HG02852 (cell line): ENCODE data around the gene NR3C2.
"Not testable (repeated sequence)": the region's sequence is repeated elsewhere in the genome, so short reads cannot be mapped to it uniquely, and the experiment has no call there.

Experiments
- ATAC-seq: cut with Tn5 transposase; IDR thresholded peaks from one replicate; pipeline ENCODE4 v1.9.1; 2021; ENCODE audit warnings: mild to moderate bottlenecking, moderate library complexity; ENCODE audit not compliant: unreplicated experiment

NR3C2 gene

GRCh38 chr4:148173397-148174017, 268.7 kb downstream of the NR3C2 start:
- ATAC-seq = no peak

- no peak for ATAC-seq
Measured at GRCh38 chr4:148171596-148171995, 270.6 kb downstream of the NR3C2 start.

GRCh38 chr4:148170408-148171365, 271.5 kb downstream of the NR3C2 start:
- ATAC-seq = no peak

- no peak for ATAC-seq
Measured at GRCh38 chr4:148166132-148166591, 276.1 kb downstream of the NR3C2 start.

GRCh38 chr4:148164557-148164956, 277.7 kb downstream of the NR3C2 start:
- ATAC-seq = no peak

GRCh38 chr4:148162991-148163390, 279.2 kb downstream of the NR3C2 start:
- no peak for ATAC-seq

- no peak for ATAC-seq
Measured at GRCh38 chr4:148162519-148162918, 279.7 kb downstream of the NR3C2 start.

- no peak for ATAC-seq
Measured at GRCh38 chr4:148161601-148162000, 280.6 kb downstream of the NR3C2 start.

GRCh38 chr4:148159793-148160192, 282.4 kb downstream of the NR3C2 start:
- ATAC-seq = no peak

- no peak for ATAC-seq
Measured at GRCh38 chr4:148154769-148155168, 287.4 kb downstream of the NR3C2 start.

GRCh38 chr4:148152868-148153625, 289.2 kb downstream of the NR3C2 start:
- no peak for ATAC-seq

GRCh38 chr4:148151806-148152205, 290.4 kb downstream of the NR3C2 start:
- ATAC-seq = no peak

- no peak for ATAC-seq
Measured at GRCh38 chr4:148145475-148145874, 296.7 kb downstream of the NR3C2 start.

GRCh38 chr4:148143174-148143573, 299.0 kb downstream of the NR3C2 start:
- no peak for ATAC-seq

- no peak for ATAC-seq
Measured at GRCh38 chr4:148141501-148141900, 300.7 kb downstream of the NR3C2 start.

- no peak for ATAC-seq
Measured at GRCh38 chr4:148126825-148127224, 315.4 kb downstream of the NR3C2 start.

GRCh38 chr4:148124512-148124911, 317.7 kb downstream of the NR3C2 start:
- no peak for ATAC-seq

- not testable (repeated sequence) for ATAC-seq
Measured at GRCh38 chr4:148123161-148123560, 319.1 kb downstream of the NR3C2 start.

- ATAC-seq = no peak
Measured at GRCh38 chr4:148120216-148120615, 322.0 kb downstream of the NR3C2 start.

- no peak for ATAC-seq
Measured at GRCh38 chr4:148118633-148119032, 323.6 kb downstream of the NR3C2 start.

- no peak for ATAC-seq
Measured at GRCh38 chr4:148118179-148118578, 324.0 kb downstream of the NR3C2 start.
